ENCODE measurements around the gene IFI30.

IFI30 gene

GRCh38 chr19:18214779-18215433 is 41.3 kb downstream of the IFI30 start:
- no peak for TF ChIP-seq ZFX (IDR thresholded peaks at IDR 0.05; ENCODE audit: borderline replicate concordance)
- TF ChIP-seq, protein P1, sequence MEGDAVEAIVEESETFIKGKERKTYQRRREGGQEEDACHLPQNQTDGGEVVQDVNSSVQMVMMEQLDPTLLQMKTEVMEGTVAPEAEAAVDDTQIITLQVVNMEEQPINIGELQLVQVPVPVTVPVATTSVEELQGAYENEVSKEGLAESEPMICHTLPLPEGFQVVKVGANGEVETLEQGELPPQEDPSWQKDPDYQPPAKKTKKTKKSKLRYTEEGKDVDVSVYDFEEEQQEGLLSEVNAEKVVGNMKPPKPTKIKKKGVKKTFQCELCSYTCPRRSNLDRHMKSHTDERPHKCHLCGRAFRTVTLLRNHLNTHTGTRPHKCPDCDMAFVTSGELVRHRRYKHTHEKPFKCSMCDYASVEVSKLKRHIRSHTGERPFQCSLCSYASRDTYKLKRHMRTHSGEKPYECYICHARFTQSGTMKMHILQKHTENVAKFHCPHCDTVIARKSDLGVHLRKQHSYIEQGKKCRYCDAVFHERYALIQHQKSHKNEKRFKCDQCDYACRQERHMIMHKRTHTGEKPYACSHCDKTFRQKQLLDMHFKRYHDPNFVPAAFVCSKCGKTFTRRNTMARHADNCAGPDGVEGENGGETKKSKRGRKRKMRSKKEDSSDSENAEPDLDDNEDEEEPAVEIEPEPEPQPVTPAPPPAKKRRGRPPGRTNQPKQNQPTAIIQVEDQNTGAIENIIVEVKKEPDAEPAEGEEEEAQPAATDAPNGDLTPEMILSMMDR (IDR thresholded peaks at IDR 0.05): no peak
- no peak overlapping the region for H3K27ac ChIP-seq

DNA sequence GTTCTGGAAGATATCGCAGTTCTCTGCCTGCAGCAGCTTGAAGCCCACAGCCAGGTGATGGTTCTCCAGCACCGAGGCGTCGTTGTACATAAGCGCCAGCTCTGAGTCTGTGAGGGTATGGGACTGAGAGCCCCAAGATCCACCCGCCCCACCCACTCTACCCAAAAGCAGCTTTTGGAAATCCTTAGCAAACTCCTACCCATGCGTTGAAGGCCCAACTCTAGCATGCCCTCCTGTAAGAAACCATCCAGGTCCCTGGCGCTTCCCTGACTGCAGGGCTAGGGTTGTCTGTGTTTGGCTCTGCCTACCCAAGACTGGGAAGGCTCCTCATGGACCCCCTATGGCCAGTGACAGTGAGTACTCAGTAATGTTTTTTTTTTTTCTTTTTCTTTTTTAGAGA is 43.2 kb downstream of the IFI30 start:
- no peak overlapping the region for H3K27ac ChIP-seq
- no peak for TF ChIP-seq ZFX (IDR thresholded peaks at IDR 0.05; ENCODE audit: borderline replicate concordance)
- TF ChIP-seq, protein P1 (IDR thresholded peaks at IDR 0.05): no peak

- no peak for TF ChIP-seq ZFX (IDR thresholded peaks at IDR 0.05; ENCODE audit: borderline replicate concordance)
- TF ChIP-seq, protein P1 (IDR thresholded peaks at IDR 0.05): no peak
- H3K27ac ChIP-seq: no peak overlapping the region
These were observed 44.5 kb downstream of the IFI30 start for GRCh38 chr19:18218159-18218558.

DNA sequence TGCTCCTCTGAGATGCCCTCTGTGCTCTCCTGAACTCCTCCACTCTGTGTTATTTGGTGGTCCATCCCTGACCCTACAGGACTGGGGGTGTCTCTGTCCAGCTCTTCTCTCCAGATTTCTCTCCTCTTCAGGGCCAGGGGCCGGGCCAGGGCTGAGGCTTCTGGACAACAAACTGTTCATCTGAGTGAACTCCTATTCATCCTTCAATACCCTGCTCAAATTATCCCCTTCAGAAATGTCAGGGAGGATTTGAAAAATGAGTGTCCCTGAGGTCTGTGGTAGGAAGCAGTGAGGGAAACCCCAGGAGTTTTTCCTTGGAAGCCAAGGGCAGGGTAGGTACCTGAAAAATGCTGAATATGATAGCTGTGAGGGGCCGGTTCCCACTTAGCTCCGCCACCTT is 45.0 kb downstream of the IFI30 start:
- H3K27ac ChIP-seq: no peak overlapping the region
- no peak for TF ChIP-seq ZFX (IDR thresholded peaks at IDR 0.05; ENCODE audit: borderline replicate concordance)
- TF ChIP-seq, protein P1 (IDR thresholded peaks at IDR 0.05): no peak

DNA sequence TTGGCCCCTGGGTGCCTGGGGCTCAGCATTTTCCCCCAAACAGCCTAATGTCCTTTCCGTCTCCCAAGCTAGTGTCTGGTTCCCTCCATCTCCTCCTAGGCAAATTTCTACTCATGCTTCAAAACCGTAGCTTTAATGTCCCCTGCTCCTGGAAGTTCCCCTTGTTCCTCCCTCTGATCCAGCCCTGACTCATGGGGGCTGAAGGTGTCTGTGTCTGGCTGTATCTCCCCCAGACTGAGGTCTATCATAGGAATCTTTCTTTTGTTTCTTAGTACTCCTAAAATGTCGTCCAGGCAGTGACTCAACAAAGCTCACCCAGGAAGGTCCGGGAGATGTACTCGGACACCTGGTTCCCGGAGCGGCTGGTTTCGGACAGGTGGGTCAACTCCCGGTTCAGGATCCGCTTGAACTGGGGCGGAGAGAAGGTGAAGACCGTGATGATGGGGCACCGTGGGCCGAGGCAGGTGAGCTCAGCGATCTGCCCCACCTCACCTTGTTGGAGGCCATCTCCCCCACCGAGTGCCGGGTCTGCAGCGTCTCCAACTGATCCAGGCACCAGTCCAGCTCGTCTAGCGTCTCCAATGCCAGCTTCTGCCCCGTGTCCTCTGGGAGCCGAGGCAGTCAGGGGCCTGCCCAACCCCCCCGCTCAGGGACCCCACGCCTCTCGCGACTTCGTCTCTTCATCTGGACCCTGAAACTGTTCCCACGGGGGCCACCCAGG is 46.5 kb downstream of the IFI30 start:
- H3K27ac ChIP-seq: no peak overlapping the region
- TF ChIP-seq ZFX (IDR thresholded peaks at IDR 0.05; ENCODE audit: borderline replicate concordance): no peak
- TF ChIP-seq, protein P1 (IDR thresholded peaks at IDR 0.05): no peak

- no peak overlapping the region for H3K27ac ChIP-seq
- TF ChIP-seq, protein P1 (IDR thresholded peaks at IDR 0.05): no peak
- TF ChIP-seq ZFX (IDR thresholded peaks at IDR 0.05; ENCODE audit: borderline replicate concordance): no peak
These were observed 47.1 kb downstream of the IFI30 start for GRCh38 chr19:18220632-18221275.

Measured in 22Rv1 (cell line).